Ishikawa (cell line): ENCODE data around the gene CEP295NL.

Experiments used
- CEBPB ChIP-seq: IDR thresholded peaks from 2 replicates; pipeline ENCODE4 v1.6.1; 2012
- CREB1 ChIP-seq: IDR thresholded peaks from 2 replicates; pipeline ENCODE4 v1.6.1; 2012; ENCODE audit warnings: low read depth
- EGR1 ChIP-seq: IDR thresholded peaks from 2 replicates; pipeline ENCODE4 v1.6.1; 2012
- EP300 ChIP-seq: IDR thresholded peaks from 2 replicates; pipeline ENCODE4 v1.6.1; 2012; ENCODE audit warnings: borderline replicate concordance
- FOXM1 ChIP-seq: IDR thresholded peaks from 2 replicates; pipeline ENCODE4 v1.6.1; 2012; ENCODE audit warnings: low read depth, borderline replicate concordance
- NFIC ChIP-seq: IDR thresholded peaks from 2 replicates; pipeline ENCODE4 v1.6.1; 2012
- RAD21 ChIP-seq: IDR thresholded peaks from 2 replicates; pipeline ENCODE4 v1.6.1; 2012; ENCODE audit warnings: low read depth
- TAF1 ChIP-seq: IDR thresholded peaks from 2 replicates; pipeline ENCODE4 v1.6.1; 2012; ENCODE audit warnings: low read depth, mild to moderate bottlenecking
- TCF12 ChIP-seq: IDR thresholded peaks from 2 replicates; pipeline ENCODE4 v1.6.1; 2012; ENCODE audit warnings: low read depth
- TEAD4 ChIP-seq: IDR thresholded peaks from 2 replicates; pipeline ENCODE4 v1.6.1; 2012
- YY1 ChIP-seq: IDR thresholded peaks from 2 replicates; pipeline ENCODE4 v1.6.1; 2012; ENCODE audit warnings: low read depth
- ZBTB7A ChIP-seq: IDR thresholded peaks from 2 replicates; pipeline ENCODE4 v1.6.1; 2012; ENCODE audit warnings: low read depth
- TF ChIP-seq, protein P1 (sequence below): IDR thresholded peaks from 2 replicates; pipeline ENCODE4 v1.6.1; 2012
- TF ChIP-seq, protein P2 (sequence below): IDR thresholded peaks from 2 replicates; pipeline ENCODE4 v1.6.1; 2012; ENCODE audit warnings: low read depth, mild to moderate bottlenecking
- TF ChIP-seq, protein P3 (sequence below): IDR thresholded peaks from 2 replicates; pipeline ENCODE4 v1.6.1; 2012

The CEP295NL gene

DNA sequence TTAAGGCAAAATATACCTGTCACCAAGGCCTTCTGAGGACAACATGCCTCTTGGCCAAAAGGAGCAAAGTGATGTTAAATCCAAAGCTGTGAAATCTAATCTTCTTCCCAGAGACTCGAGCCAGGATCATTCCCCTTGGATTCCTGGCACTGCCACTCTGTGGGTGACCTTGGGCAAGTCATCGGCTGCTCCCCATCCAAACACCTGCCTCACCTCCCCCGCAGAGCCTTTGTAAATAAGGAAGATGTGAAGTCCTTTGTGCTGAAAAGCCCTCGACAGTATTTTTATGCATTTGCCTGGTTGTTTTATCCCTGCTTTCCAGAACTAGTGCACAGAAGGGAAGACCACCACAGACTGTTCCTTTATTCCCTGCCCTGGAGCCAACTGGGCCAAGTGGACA is 5.4 kb upstream of the CEP295NL start:
- TF ChIP-seq TCF12, result no peak
- no peak for TF ChIP-seq YY1
- TF ChIP-seq, protein P1, sequence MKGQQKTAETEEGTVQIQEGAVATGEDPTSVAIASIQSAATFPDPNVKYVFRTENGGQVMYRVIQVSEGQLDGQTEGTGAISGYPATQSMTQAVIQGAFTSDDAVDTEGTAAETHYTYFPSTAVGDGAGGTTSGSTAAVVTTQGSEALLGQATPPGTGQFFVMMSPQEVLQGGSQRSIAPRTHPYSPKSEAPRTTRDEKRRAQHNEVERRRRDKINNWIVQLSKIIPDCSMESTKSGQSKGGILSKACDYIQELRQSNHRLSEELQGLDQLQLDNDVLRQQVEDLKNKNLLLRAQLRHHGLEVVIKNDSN, result no peak
- TF ChIP-seq, protein P2, sequence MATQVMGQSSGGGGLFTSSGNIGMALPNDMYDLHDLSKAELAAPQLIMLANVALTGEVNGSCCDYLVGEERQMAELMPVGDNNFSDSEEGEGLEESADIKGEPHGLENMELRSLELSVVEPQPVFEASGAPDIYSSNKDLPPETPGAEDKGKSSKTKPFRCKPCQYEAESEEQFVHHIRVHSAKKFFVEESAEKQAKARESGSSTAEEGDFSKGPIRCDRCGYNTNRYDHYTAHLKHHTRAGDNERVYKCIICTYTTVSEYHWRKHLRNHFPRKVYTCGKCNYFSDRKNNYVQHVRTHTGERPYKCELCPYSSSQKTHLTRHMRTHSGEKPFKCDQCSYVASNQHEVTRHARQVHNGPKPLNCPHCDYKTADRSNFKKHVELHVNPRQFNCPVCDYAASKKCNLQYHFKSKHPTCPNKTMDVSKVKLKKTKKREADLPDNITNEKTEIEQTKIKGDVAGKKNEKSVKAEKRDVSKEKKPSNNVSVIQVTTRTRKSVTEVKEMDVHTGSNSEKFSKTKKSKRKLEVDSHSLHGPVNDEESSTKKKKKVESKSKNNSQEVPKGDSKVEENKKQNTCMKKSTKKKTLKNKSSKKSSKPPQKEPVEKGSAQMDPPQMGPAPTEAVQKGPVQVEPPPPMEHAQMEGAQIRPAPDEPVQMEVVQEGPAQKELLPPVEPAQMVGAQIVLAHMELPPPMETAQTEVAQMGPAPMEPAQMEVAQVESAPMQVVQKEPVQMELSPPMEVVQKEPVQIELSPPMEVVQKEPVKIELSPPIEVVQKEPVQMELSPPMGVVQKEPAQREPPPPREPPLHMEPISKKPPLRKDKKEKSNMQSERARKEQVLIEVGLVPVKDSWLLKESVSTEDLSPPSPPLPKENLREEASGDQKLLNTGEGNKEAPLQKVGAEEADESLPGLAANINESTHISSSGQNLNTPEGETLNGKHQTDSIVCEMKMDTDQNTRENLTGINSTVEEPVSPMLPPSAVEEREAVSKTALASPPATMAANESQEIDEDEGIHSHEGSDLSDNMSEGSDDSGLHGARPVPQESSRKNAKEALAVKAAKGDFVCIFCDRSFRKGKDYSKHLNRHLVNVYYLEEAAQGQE, result no peak
- no peak for TF ChIP-seq TEAD4
- TF ChIP-seq CREB1, result no peak
- no peak for TF ChIP-seq NFIC
- no peak for TF ChIP-seq ZBTB7A
- no peak for TF ChIP-seq CEBPB
- TF ChIP-seq EGR1, result no peak
- no peak for TF ChIP-seq TAF1
- TF ChIP-seq EP300, result no peak
- TF ChIP-seq, protein P3, sequence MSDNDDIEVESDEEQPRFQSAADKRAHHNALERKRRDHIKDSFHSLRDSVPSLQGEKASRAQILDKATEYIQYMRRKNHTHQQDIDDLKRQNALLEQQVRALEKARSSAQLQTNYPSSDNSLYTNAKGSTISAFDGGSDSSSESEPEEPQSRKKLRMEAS, result no peak
- TF ChIP-seq RAD21, result no peak

DNA sequence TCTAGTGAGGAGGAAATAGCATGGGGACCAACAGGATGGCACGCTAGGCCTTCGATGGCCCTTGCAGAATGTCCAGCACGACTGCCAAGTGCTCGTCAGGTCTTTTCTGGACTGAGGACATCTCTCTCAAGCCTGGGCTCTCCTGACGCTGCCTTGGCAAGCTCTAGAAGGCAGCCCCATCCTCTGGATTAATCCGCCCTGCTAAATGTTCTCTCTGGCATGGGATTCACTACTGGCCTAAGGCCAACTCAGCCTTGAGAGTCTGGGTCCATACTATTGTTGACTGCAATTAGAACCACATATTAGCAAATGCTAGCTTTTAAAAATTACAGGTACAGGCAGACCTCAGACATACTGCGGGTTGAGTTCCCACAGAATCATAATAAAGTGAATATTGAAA is 2.5 kb upstream of the CEP295NL start:
- TF ChIP-seq FOXM1 (no peak), NFIC (no peak), TCF12 (no peak), ZBTB7A (no peak), CREB1 (no peak), RAD21 (no peak), EGR1 (no peak), EP300 (no peak), CEBPB (no peak), TAF1 (no peak), TEAD4 (no peak), YY1 (no peak)
- TF ChIP-seq, protein P1, result no peak
- TF ChIP-seq, protein P2, result no peak
- TF ChIP-seq, protein P3, result no peak

DNA sequence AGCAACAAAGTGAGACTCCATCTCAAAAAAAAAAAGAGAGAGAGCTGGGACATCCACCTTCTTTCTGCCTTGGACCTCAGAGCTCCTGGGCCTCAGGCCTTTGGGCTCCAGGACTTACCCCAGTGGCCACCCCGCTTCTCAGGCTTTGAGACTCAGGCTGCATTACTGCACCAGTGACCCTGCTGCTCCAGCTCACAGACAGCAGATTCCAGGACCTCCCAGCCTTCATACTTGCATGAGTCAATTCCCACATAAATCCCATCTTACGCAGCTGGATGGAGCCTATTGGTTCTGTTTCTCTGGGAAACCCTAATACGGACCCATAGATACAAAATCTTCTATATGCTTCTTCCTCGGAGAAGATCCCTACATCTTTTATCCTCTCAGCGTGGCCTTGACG is 2.1 kb upstream of the CEP295NL start:
- no peak for TF ChIP-seq EGR1
- no peak for TF ChIP-seq ZBTB7A
- TF ChIP-seq, protein P2, result no peak
- TF ChIP-seq YY1, result no peak
- no peak for TF ChIP-seq RAD21
- TF ChIP-seq EP300, result no peak
- TF ChIP-seq, protein P1, result no peak
- TF ChIP-seq CREB1, result no peak
- no peak for TF ChIP-seq CEBPB
- no peak for TF ChIP-seq TCF12
- no peak for TF ChIP-seq NFIC
- TF ChIP-seq, protein P3, result no peak
- TF ChIP-seq FOXM1, result no peak
- no peak for TF ChIP-seq TAF1
- TF ChIP-seq TEAD4, result no peak

DNA sequence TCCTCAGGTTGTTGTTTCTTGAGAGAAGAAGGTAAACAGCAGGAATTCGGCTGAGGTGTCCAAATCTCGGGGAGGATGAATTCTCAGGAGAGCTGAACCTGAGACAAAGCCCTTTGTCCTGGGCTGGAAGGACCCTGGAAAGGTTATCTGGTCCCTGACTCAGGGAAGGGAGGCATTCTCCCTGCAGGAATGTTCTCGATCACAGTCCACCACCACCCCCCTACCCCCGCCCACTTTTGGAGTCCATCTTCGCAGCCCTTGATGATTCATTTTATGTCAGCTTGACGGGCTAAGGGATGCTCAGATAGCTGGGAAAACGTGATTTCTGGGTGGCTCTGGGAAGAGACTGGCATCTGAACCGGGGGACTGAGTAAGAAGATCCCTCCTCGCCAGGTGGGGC is 1.4 kb upstream of the CEP295NL start:
- TF ChIP-seq, protein P3, result no peak
- TF ChIP-seq EGR1, result no peak
- no peak for TF ChIP-seq EP300
- TF ChIP-seq, protein P2, result no peak
- TF ChIP-seq NFIC, result no peak
- no peak for TF ChIP-seq YY1
- TF ChIP-seq TCF12, result no peak
- TF ChIP-seq FOXM1, result no peak
- no peak for TF ChIP-seq TEAD4
- no peak for TF ChIP-seq RAD21
